Mesothelial cell of epicardium (in vitro differentiated cells): ENCODE measurements around the gene COX7B. TPM values are rescaled to one million over a fixed set of nuclear protein-coding genes. Genes with fewer than 3 reads are reported as not detected.
"Not testable (repeated sequence)": the region's sequence is repeated elsewhere in the genome, so short reads cannot be mapped to it uniquely, and the experiment has no call there.

Experiments used
- DNase-seq, 2 experiments: peaks; one replicate each; pipeline ENCODE4 v3.0.0; 2021; ENCODE audit warnings: low spot score in 2 of 2; ENCODE audit not compliant: unreplicated experiment in 2 of 2
- H3K27ac Mint-ChIP-seq: 2 replicates; pipeline ENCODE4 v1.8.0; 2021; ENCODE audit warnings: mixed read lengths
- H3K27me3 Mint-ChIP-seq: 2 replicates; pipeline ENCODE4 v1.8.0; 2021; ENCODE audit warnings: low read depth, mixed read lengths
- H3K36me3 Mint-ChIP-seq: 2 replicates; pipeline ENCODE4 v1.8.0; 2021; ENCODE audit warnings: mixed read lengths
- H3K4me1 Mint-ChIP-seq: 2 replicates; pipeline ENCODE4 v1.8.0; 2021; ENCODE audit warnings: mixed read lengths
- H3K4me3 Mint-ChIP-seq: 2 replicates; pipeline ENCODE4 v1.8.0; 2021; ENCODE audit warnings: mild to moderate bottlenecking, moderate library complexity, mixed read lengths
- H3K9me3 Mint-ChIP-seq: 2 replicates; pipeline ENCODE4 v1.8.0; 2021; ENCODE audit warnings: mixed read lengths
- CTCF ChIP-seq: fragments of 200-600 bp; sonication (generic); IDR thresholded peaks from one replicate; pipeline ENCODE4 v1.5.0; 2021; ENCODE audit warnings: antibody characterized with exemption; ENCODE audit not compliant: unreplicated experiment
- total RNA-seq: library from RNA; stranded (reverse); gene quantifications from 3 replicates; pipeline ENCODE4 v1.2.1, GENCODE V29; 2021

Gene COX7B
- 140 to 144 TPM (median 142 TPM) in 3 replicates for total RNA-seq

- DNase-seq = peak in 1 of 2 experiments; percentile 49
- H3K36me3 Mint-ChIP-seq = peaks cover 13% of the 10 kb centered on the region
- no peak for TF ChIP-seq CTCF
- peaks cover 13% of the 10 kb centered on the region for H3K9me3 Mint-ChIP-seq
- H3K4me3 Mint-ChIP-seq = peak within 1 kb of the TSS; percentile 79
- no peaks in the 10 kb centered on the region for H3K27me3 Mint-ChIP-seq
- H3K4me1 Mint-ChIP-seq = peaks cover 9% of the 10 kb centered on the region
- H3K27ac Mint-ChIP-seq = peak within 1 kb of the TSS; percentile 95
These were observed at the start of gene COX7B for GRCh38 chrX:77899081-77899828. Gene COX7B (plus strand): TSS chrX:77899468. CDS start chrX:77899554, 86 bp downstream.

- Mint-ChIP-seq H3K27ac (no peak overlapping the region), H3K9me3 (peaks cover 7% of the 10 kb centered on the region), H3K36me3 (peaks cover 22% of the 10 kb centered on the region), H3K4me3 (no peak overlapping the region), H3K27me3 (no peaks in the 10 kb centered on the region), H3K4me1 (no peaks in the 10 kb centered on the region)
- DNase-seq = no peak
- no peak for TF ChIP-seq CTCF
These were observed 23.9 kb upstream of the COX7B start for GRCh38 chrX:77875372-77875771.

- not testable (repeated sequence) for H3K27me3 Mint-ChIP-seq, H3K27ac Mint-ChIP-seq, H3K36me3 Mint-ChIP-seq, H3K4me3 Mint-ChIP-seq, DNase-seq, H3K4me1 Mint-ChIP-seq, H3K9me3 Mint-ChIP-seq
These were observed 17.9 kb upstream of the COX7B start for GRCh38 chrX:77881418-77881817.

- H3K36me3 Mint-ChIP-seq = peaks cover 8% of the 10 kb centered on the region
- no peak overlapping the region for H3K4me3 Mint-ChIP-seq
- H3K27ac Mint-ChIP-seq = no peak overlapping the region
- no peak for TF ChIP-seq CTCF
- peaks cover 23% of the 10 kb centered on the region for H3K9me3 Mint-ChIP-seq
- H3K4me1 Mint-ChIP-seq = peaks cover 15% of the 10 kb centered on the region
- no peaks in the 10 kb centered on the region for H3K27me3 Mint-ChIP-seq
- DNase-seq = no peak
These were observed 6.4 kb upstream of the COX7B start for GRCh38 chrX:77892887-77893286.

- Mint-ChIP-seq H3K36me3 (peaks cover 8% of the 10 kb centered on the region), H3K27ac (no peak overlapping the region), H3K4me1 (peaks cover 15% of the 10 kb centered on the region), H3K4me3 (no peak overlapping the region), H3K27me3 (no peaks in the 10 kb centered on the region), H3K9me3 (peaks cover 23% of the 10 kb centered on the region)
- no peak for DNase-seq
- TF ChIP-seq CTCF = no peak
These were observed 5.6 kb upstream of the COX7B start for GRCh38 chrX:77893713-77894112.

- H3K36me3 Mint-ChIP-seq = peaks cover 3% of the 10 kb centered on the region
- DNase-seq = peak; percentile 77 to 82
- H3K4me1 Mint-ChIP-seq = peaks cover 16% of the 10 kb centered on the region
- no peaks in the 10 kb centered on the region for H3K27me3 Mint-ChIP-seq
- H3K4me3 Mint-ChIP-seq = peak within 1 kb of the TSS; percentile 91
- TF ChIP-seq CTCF = no peak
- peaks cover 22% of the 10 kb centered on the region for H3K9me3 Mint-ChIP-seq
- H3K27ac Mint-ChIP-seq = peak within 1 kb of the TSS; percentile 100
These were observed 4.1 kb upstream of the COX7B start, which contains the start of gene MAGT1 for GRCh38 chrX:77894921-77895886. Gene MAGT1 (minus strand): TSS chrX:77895435. CDS start chrX:77895410, 25 bp downstream.
